HG03039 (cell line): ENCODE measurements around the gene PNPLA3.

Source experiments
- ATAC-seq: cut with Tn5 transposase; IDR thresholded peaks from one replicate; pipeline ENCODE4 v1.9.1; 2021; ENCODE audit warnings: mild to moderate bottlenecking, moderate library complexity; ENCODE audit not compliant: unreplicated experiment

PNPLA3 gene

DNA sequence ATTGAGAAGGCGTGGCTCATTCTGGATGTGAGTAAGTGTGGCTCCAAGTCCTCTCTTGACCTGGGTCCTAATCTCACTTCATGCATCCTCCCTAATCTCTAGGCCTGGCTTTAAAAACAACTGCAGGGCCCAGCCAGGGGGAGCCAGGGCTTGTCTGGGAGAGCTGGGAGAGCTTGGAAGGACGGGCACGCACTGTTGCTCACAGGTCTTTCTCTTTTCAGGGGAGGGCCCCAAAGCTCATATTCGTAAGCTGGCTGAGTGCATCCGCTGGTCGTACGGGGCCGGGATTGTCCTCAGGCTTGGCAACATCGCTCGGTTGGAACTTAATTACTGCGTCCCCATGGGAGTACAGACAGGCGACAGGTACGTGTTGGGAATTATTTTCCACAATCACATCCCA is 66.4 kb downstream of the PNPLA3 start:
- ATAC-seq = no peak

DNA sequence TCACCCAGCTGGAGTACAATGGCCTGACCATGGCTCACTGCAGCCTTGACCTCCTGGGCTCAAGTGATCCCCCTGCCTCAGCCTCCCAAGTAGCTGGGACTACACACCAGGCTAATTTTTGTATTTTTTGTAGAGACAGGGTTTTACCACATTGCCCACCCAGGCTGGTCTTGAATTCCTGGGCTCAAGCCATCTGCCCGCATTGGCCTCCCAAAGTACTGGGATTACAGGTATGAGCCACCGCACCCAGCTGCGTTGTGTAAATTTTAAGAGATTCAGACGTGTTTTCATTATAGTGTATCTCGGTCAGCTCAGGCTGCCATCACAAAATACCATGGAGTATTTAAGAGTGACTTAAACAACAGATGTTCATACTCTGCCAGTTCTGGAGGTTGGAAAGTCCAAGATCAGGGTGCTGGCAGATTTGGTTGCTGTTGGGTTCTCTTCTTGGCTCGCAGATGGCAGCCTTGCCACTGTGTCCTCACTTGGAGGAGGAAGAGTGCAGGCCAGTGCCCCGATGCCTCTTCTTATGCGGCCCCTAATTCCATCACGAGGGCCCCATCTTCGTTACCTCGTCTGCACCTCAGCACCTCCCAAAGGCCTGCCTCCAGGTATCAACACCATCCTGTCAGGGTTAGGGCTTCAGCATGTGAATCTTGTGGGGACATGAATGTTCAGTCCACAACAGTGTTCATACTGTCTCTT is 67.9 kb downstream of the PNPLA3 start:
- ATAC-seq = no peak

DNA sequence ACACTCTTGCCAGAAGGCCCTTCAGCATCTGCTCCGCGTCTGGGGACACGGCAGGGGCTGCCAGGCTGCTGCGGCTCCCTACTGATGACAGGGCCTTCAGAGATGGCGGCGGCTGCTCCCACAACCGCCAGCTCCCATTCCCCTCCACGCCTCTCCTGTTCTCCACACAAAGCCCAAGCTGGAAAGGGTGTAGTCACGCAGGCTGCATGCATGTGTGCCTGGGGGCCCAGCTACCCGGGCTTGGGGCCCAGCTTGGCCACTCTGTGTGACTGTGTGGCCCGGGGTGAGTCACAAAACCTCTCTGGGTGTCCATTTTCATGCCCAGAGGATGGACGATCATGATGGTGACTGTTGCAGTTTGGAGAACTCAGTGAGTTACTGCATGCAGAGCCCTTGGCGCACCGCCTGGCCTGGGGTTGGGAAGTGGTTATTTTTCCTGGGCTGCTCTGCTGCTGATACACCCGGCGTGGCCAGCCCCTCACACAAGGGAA is 68.8 kb downstream of the PNPLA3 start:
- no peak for ATAC-seq

DNA sequence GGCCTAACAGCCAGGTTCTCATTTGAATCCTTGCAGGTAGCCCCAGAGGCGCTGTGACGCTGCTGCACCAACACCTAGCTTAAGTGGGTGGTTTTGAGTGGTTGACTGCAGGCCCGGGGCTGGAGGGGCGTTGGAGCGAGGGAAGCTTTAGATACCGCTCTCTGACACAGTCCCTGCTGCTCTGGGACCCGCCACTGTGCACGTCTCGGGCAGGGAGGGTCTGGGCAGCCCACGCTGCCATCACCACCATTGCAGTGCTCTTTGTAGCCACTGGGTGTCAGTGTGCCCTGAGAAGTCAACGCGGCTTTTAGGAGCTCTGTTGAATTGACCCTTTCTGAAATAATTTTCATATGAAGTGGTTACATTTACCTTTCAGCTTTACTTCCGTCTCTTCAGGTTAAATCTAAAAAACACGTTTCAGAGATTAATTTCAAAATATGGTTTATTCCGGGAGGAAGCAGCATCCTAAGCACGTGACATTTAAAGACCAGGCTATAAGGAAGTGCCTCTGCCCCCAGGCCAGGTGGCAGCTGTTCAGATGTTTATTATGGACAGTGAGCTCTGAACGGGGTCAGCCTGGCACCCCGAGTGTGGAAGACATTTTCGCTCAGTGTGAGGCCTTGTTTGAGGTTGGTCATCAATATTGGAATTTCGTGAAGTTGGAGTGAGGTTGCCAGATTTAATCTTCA is 69.6 kb downstream of the PNPLA3 start:
- no peak for ATAC-seq

DNA sequence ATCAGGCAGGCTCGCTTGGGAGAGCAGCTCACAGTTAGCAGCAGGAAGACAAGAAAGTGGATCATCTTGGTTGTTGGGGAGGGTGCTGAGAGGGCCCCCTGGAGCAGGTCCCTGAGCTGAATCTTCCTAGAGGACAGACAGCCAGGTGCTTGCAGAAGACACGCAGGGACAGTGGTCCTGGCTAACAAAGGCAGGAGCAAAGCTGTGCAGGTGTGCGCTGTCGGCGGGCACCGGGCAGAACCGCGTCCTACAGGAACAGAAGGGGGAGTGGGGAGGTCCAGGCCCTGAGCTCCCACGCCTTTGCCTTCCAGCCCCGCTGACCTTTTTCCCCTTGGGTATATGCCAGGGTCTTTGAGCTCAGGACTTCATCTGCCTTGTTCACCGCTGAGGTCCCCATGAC is 70.4 kb downstream of the PNPLA3 start:
- no peak for ATAC-seq

DNA sequence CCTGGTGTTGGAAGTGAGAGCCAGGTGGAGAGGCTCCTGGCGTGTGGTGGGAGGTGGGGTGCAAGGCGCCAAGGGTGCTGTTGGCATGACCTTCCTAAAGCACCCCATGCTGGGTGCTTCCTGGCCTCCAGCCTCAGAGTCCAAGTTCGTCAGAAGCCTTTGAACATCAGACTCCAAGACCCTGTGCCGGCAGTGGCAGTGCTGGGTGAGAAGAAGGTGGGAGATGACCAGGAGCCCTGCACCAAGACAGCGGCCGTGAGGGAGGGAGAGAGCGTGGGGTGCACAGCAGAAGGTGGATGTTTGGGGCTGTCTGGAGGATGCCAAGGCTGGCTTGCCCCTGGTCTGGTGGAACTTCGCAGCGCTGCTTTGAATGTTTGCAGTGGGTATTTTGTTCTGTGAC is 70.8 kb downstream of the PNPLA3 start:
- ATAC-seq = no peak

DNA sequence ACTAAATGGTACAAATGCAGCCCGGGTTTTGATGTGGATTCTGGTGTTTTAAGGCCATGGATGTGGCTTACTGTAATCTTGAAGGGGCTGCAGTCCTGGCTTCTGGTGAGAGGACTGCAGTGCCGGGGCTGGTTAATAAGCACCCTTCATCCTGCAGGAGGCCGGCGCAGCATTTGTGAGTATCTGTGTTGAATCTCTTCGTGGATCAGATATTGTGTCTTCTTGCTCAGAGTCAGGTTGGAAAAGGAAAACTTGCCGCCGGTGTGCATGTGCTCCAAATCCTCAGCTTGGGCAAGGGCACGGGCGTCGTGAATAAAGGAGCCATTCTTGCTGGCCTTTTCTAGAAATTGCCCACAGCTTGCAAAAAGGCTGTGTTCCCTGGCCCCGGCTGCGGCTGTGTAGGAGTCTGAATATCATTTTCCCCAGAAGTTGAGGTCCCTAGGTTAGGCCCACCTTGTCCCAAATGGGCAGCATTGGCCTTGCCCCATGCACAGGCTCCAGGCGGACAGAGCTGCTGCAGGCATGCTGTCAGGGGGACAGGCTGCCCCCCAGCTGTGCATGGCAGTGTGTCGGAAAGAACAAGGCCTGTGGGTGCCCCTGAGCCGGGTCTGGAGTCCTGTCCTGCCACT is 71.6 kb downstream of the PNPLA3 start:
- no peak for ATAC-seq

DNA sequence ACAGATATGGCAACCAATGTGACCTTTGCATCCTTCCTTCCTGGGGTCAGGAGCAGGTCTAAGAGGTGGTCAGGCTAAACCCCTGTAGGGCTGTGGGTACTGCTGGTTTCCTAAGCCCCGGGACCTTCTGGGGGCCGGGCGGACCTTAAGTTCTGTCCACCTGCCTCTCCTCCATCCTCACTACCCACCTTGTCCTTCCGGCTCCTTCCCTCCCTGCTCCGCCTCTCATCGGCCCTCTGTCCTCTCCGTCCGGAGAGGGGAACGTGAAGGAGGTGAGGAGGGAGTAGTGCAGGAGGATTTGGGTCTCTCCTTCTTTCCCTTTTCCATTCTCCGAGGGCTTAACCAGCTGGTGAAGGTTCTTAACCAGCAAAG is 72.2 kb downstream of the PNPLA3 start:
- ATAC-seq = no peak

DNA sequence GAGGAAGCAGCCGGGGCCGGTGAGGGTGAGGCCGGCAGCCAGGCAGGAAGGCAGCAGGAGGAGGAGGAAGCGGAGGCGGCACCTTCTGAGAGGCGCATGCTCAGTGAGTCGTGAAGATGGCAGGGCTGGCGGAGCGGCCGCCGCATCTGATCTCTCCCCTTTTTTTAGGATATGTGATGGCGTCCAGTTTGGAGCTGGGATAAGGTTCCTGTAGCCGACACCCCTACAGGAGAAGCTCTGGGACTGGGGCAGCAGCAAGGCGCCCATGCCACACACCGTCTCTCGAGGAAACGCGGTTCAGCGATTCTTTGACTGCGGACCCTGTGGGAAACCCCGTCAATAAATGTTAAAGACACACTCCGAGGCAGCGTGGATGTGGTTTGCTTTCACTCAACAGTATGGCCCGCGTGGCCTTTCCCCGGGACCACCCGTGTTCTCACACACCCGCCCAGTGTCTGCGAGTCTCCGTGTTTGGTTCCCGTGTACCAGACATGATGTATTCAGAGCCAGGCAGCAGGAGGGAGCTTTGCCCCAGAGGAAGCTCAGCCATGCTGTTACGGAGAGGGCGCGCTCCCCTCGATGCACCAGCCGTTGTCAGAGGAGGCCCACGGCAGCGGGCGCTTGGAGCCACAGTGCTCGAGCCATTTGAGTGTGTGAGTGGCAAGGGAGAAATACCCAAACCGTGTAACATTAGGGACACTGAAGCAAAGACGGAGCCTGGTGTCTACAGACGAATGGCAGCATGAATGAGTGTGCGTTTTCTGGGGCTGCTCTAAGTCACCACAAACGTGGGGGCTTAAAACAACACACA is 72.8 kb downstream of the PNPLA3 start:
- peak; percentile 63 for ATAC-seq

DNA sequence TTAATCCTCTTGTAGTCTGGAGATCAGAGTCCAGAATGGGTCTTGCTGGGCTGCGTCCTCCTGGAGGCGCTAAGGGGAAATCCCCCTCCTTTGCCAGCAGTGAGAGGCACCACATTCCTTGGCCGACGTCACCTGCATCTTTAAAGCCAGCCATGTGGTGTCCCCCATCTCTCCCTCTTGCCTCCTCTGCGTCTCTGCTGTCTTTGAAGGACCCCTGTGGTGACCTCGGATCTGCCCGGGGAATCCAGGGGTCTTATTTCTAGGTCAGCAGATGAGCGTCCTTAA is 73.3 kb downstream of the PNPLA3 start:
- ATAC-seq = no peak
